Measurements from ENCODE around the gene PRICKLE1.

DNA sequence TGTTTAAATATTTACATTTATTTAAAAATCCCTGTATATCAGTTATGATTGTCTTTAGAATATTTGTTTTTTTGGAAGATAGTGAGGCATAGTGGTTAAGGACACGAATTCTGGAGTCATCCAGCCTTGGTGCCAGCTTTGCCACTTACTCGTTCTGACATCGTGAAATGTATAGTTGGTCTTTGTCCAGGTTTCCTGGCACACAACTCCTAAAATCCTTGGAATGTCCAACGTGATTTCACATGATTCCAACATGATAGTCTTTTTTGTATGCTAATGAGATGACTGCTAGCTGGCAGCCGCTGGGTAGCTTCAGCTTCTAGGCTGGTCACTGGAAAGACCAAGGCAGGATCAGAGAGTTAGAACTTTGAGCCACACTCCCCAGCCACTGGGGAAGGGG lies 64.8 kb downstream of the PRICKLE1 start:
- no peak for TF ChIP-seq GATA2 (IDR thresholded peaks at IDR 0.05; ENCODE audit: low read depth, low read length)
- no peak for TF ChIP-seq GATA3 (IDR thresholded peaks at IDR 0.05; ENCODE audit: low read depth, low read length)

Measured in SH-SY5Y (cell line).